GM23338 (cell line): ENCODE data around the gene CAMTA1. TPM values are rescaled to one million over a fixed set of nuclear protein-coding genes. Genes with fewer than 3 reads are reported as not detected.

Experiments
- ATAC-seq: fragments of 200-7000 bp; cut with Tn5 transposase; 3 replicates; pipeline ENCODE4 v1.9.1; 2020
- DNase-seq: peaks from one replicate; pipeline ENCODE4 v3.0.0-alpha.2; 2015; ENCODE audit warnings: low spot score
- H2AFZ ChIP-seq: fragments of 200-600 bp; sonication (generic); 2 replicates; pipeline ENCODE4 v1.8.0; 2016; ENCODE audit warnings: antibody characterized with exemption, mild to moderate bottlenecking, moderate library complexity
- H3F3A ChIP-seq: fragments of 200-600 bp; sonication (generic); replicated peaks from 2 replicates; pipeline ENCODE4 v1.8.0; 2017; ENCODE audit warnings: antibody characterized with exemption, mixed run types, low read depth
- H3K27ac ChIP-seq: fragments of 200-600 bp; sonication (generic); 2 replicates; pipeline ENCODE4 v1.6.1; 2016; ENCODE audit warnings: low read depth
- H3K27me3 ChIP-seq: fragments of 200-600 bp; sonication (generic); 2 replicates; pipeline ENCODE4 v1.8.0; 2016; ENCODE audit warnings: mild to moderate bottlenecking, mixed run types, moderate library complexity; ENCODE audit not compliant: insufficient read depth
- H3K36me3 ChIP-seq: fragments of 200-600 bp; sonication (generic); 2 replicates; pipeline ENCODE4 v1.8.0; 2016; ENCODE audit warnings: mild to moderate bottlenecking; ENCODE audit not compliant: insufficient read depth
- H3K4me1 ChIP-seq: fragments of 200-600 bp; sonication (generic); 2 replicates; pipeline ENCODE4 v1.8.0; 2016; ENCODE audit warnings: mild to moderate bottlenecking, moderate library complexity; ENCODE audit not compliant: insufficient read depth
- H3K4me2 ChIP-seq: fragments of 200-600 bp; sonication (generic); 2 replicates; pipeline ENCODE4 v1.7.1; 2017; ENCODE audit warnings: mixed run types
- H3K4me3 ChIP-seq: fragments of 200-600 bp; sonication (generic); 2 replicates; pipeline ENCODE4 v1.6.1; 2016; ENCODE audit warnings: mixed run types
- H3K79me2 ChIP-seq: fragments of 200-600 bp; sonication (generic); replicated peaks from 2 replicates; pipeline ENCODE4 v1.8.0; 2017; ENCODE audit warnings: mild to moderate bottlenecking; ENCODE audit not compliant: insufficient read depth
- H3K9me2 ChIP-seq: fragments of 200-600 bp; sonication (generic); 2 replicates; pipeline ENCODE4 v1.8.0; 2017; ENCODE audit not compliant: insufficient read depth
- H4K20me1 ChIP-seq: fragments of 200-600 bp; sonication (generic); replicated peaks from 2 replicates; pipeline ENCODE4 v1.8.0; 2017; ENCODE audit warnings: mild to moderate bottlenecking; ENCODE audit not compliant: insufficient read depth
- H3K27ac Mint-ChIP-seq: 2 replicates; pipeline ENCODE4 v1.8.0; 2020; ENCODE audit warnings: inconsistent platforms, mild to moderate bottlenecking, moderate library complexity, mixed read lengths
- H3K27me3 Mint-ChIP-seq: 3 replicates; pipeline ENCODE4 v1.8.0; 2022; ENCODE audit warnings: low read depth, mild to moderate bottlenecking, moderate library complexity, mixed read lengths, inconsistent platforms; ENCODE audit not compliant: insufficient read depth, poor library complexity
- H3K36me3 Mint-ChIP-seq: 3 replicates; pipeline ENCODE4 v1.8.0; 2021; ENCODE audit warnings: low read depth, mild to moderate bottlenecking, inconsistent platforms, moderate library complexity, mixed read lengths
- H3K4me1 Mint-ChIP-seq: 3 replicates; pipeline ENCODE4 v1.8.0; 2020; ENCODE audit warnings: mild to moderate bottlenecking, inconsistent platforms, mixed read lengths
- H3K4me3 Mint-ChIP-seq: 3 replicates; pipeline ENCODE4 v1.8.0; 2021; ENCODE audit warnings: moderate library complexity, mild to moderate bottlenecking, inconsistent platforms, mixed read lengths
- H3K9me3 Mint-ChIP-seq: 3 replicates; pipeline ENCODE4 v1.8.0; 2020; ENCODE audit warnings: moderate library complexity, mild to moderate bottlenecking, inconsistent platforms, mixed read lengths
- CREB1 ChIP-seq: fragments of 250-450 bp; sonication (Bioruptor Pico); IDR thresholded peaks from 2 replicates; pipeline ENCODE4 v1.5.0; 2020; ENCODE audit warnings: low read depth, mild to moderate bottlenecking, moderate library complexity
- ETS1 ChIP-seq: IDR thresholded peaks from 2 replicates; pipeline ENCODE4 v1.6.1; 2016; ENCODE audit warnings: antibody characterized with exemption
- EZH2 ChIP-seq: fragments of 200-600 bp; sonication (generic); IDR thresholded peaks from one replicate; pipeline ENCODE4 v1.8.0; 2017; ENCODE audit warnings: antibody characterized with exemption, mild to moderate bottlenecking, low read depth; ENCODE audit not compliant: unreplicated experiment
- EZH2phosphoT487 ChIP-seq: fragments of 200-600 bp; sonication (generic); IDR thresholded peaks from one replicate; pipeline ENCODE4 v1.8.1; 2018; ENCODE audit warnings: antibody characterized with exemption; ENCODE audit not compliant: unreplicated experiment
- JUNB ChIP-seq: IDR thresholded peaks from one replicate; pipeline ENCODE4 v1.6.1; 2016; ENCODE audit warnings: antibody characterized with exemption; ENCODE audit not compliant: unreplicated experiment
- NANOG ChIP-seq: IDR thresholded peaks from 2 replicates; pipeline ENCODE4 v1.6.1; 2016; ENCODE audit warnings: antibody characterized with exemption, borderline replicate concordance
- POLR2AphosphoS5 ChIP-seq: IDR thresholded peaks from 2 replicates; pipeline ENCODE4 v1.6.1; 2016; ENCODE audit warnings: antibody characterized with exemption, low read depth
- STAT1 ChIP-seq: IDR thresholded peaks from one replicate; pipeline ENCODE4 v1.6.1; 2016; ENCODE audit warnings: antibody characterized with exemption; ENCODE audit not compliant: unreplicated experiment
- ZNF114 ChIP-seq: fragments of 250-450 bp; sonication (Bioruptor Pico); IDR thresholded peaks from 2 replicates; pipeline ENCODE4 v1.5.0; 2020; ENCODE audit warnings: mild to moderate bottlenecking, moderate library complexity
- ZNF331 ChIP-seq: fragments of 250-450 bp; sonication (Bioruptor Pico); IDR thresholded peaks from 2 replicates; pipeline ENCODE4 v1.5.0; 2020; ENCODE audit warnings: low read depth, mild to moderate bottlenecking, moderate library complexity
- polyA plus RNA-seq: library from polyadenylated mRNA; unstranded; fragments of >200 nt; fragmentation: Nextera tagmentation; extraction: Ambion mirVana; gene quantifications from 2 replicates; pipeline ENCODE4 v1.2.1, GENCODE V29; 2016
- total RNA-seq: library from RNA; depleted of rRNA; stranded (reverse); fragments of >200 nt; shearing (Covaris generic); gene quantifications from 2 replicates; pipeline ENCODE4 v1.2.3, GENCODE V29; 2014
- TF ChIP-seq, protein P1 (sequence below), 2 experiments: fragments of 200-600 bp in 1 of 2; sonication (generic) in 1 of 2; conservative IDR thresholded peaks; 2 replicates each; pipeline versions ENCODE4 v1.5.1 to v1.6.1; 2016 to 2017; ENCODE audit warnings: antibody characterized with exemption in 2 of 2, low read depth in 2 of 2, mild to moderate bottlenecking in 2 of 2, moderate library complexity in 1 of 2
- TF ChIP-seq, protein P2 (sequence below): fragments of 250-450 bp; sonication (Bioruptor Pico); IDR thresholded peaks from 2 replicates; pipeline ENCODE4 v1.5.0; 2020; ENCODE audit warnings: mild to moderate bottlenecking, moderate library complexity

The CAMTA1 gene
- total and polyA plus RNA-seq, 2 experiments from 2014 or later: 115 to 519 TPM

DNA sequence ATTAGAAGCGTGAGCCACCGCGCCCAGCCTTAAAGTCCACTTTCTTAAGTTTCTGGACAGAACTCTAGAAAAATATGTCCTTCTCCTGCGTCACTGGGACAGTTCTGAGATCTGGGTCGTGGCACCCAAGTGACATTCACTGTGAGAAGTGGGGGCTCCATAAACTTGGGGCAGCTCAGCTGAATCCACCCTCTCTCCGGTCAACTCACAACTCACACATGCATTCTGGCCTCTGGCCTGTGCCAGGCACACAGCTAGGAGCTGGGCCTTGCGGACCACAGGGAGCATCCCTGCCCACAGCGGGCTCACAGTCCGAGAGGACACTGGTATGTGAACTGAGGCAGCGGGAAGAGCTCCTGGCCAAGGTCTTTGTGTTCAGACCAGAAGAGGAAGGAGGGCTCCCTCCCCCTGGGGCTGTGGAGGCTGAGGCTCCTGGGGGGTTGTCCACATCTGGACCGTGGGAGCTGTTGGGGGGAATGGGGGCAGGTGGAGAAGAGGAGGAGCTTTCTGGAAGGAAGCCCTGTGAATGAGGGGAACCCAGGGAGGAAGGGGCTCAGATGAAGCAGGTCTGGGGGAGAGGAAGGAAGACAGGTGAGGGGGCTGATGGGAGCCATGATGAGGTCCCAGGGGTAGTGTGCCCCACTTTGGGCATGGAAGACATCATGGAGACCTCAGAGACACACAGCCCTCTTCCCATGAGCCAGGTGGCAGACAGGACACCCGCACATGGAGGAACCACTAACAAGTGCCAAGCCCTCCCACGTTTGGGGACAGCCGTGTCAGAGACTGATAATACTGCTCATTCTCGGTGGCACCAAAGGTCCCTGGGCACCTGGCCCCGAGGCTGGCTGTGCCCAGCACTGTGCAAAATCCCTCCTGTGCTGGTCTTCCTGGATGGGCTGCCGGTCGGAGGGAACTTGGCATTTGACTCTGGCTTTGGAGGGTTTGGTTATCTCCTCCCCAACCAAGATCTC lies 794.9 kb downstream of the CAMTA1 start:
- H3K9me2 ChIP-seq: no peaks in the 10 kb centered on the region
- TF ChIP-seq EZH2phosphoT487 (no peak), NANOG (no peak), JUNB (no peak), CREB1 (CRISPR knock-in tag) (no peak), ZNF114 (no peak), EZH2 (no peak), STAT1 (no peak), POLR2AphosphoS5 (no peak), ZNF331 (CRISPR knock-in tag) (no peak), ETS1 (no peak)
- TF ChIP-seq, protein P1, sequence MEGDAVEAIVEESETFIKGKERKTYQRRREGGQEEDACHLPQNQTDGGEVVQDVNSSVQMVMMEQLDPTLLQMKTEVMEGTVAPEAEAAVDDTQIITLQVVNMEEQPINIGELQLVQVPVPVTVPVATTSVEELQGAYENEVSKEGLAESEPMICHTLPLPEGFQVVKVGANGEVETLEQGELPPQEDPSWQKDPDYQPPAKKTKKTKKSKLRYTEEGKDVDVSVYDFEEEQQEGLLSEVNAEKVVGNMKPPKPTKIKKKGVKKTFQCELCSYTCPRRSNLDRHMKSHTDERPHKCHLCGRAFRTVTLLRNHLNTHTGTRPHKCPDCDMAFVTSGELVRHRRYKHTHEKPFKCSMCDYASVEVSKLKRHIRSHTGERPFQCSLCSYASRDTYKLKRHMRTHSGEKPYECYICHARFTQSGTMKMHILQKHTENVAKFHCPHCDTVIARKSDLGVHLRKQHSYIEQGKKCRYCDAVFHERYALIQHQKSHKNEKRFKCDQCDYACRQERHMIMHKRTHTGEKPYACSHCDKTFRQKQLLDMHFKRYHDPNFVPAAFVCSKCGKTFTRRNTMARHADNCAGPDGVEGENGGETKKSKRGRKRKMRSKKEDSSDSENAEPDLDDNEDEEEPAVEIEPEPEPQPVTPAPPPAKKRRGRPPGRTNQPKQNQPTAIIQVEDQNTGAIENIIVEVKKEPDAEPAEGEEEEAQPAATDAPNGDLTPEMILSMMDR (conservative IDR thresholded peaks at IDR 0.05; ENCODE audit: low read depth in 2 of 2): no peak
- TF ChIP-seq, protein P2, sequence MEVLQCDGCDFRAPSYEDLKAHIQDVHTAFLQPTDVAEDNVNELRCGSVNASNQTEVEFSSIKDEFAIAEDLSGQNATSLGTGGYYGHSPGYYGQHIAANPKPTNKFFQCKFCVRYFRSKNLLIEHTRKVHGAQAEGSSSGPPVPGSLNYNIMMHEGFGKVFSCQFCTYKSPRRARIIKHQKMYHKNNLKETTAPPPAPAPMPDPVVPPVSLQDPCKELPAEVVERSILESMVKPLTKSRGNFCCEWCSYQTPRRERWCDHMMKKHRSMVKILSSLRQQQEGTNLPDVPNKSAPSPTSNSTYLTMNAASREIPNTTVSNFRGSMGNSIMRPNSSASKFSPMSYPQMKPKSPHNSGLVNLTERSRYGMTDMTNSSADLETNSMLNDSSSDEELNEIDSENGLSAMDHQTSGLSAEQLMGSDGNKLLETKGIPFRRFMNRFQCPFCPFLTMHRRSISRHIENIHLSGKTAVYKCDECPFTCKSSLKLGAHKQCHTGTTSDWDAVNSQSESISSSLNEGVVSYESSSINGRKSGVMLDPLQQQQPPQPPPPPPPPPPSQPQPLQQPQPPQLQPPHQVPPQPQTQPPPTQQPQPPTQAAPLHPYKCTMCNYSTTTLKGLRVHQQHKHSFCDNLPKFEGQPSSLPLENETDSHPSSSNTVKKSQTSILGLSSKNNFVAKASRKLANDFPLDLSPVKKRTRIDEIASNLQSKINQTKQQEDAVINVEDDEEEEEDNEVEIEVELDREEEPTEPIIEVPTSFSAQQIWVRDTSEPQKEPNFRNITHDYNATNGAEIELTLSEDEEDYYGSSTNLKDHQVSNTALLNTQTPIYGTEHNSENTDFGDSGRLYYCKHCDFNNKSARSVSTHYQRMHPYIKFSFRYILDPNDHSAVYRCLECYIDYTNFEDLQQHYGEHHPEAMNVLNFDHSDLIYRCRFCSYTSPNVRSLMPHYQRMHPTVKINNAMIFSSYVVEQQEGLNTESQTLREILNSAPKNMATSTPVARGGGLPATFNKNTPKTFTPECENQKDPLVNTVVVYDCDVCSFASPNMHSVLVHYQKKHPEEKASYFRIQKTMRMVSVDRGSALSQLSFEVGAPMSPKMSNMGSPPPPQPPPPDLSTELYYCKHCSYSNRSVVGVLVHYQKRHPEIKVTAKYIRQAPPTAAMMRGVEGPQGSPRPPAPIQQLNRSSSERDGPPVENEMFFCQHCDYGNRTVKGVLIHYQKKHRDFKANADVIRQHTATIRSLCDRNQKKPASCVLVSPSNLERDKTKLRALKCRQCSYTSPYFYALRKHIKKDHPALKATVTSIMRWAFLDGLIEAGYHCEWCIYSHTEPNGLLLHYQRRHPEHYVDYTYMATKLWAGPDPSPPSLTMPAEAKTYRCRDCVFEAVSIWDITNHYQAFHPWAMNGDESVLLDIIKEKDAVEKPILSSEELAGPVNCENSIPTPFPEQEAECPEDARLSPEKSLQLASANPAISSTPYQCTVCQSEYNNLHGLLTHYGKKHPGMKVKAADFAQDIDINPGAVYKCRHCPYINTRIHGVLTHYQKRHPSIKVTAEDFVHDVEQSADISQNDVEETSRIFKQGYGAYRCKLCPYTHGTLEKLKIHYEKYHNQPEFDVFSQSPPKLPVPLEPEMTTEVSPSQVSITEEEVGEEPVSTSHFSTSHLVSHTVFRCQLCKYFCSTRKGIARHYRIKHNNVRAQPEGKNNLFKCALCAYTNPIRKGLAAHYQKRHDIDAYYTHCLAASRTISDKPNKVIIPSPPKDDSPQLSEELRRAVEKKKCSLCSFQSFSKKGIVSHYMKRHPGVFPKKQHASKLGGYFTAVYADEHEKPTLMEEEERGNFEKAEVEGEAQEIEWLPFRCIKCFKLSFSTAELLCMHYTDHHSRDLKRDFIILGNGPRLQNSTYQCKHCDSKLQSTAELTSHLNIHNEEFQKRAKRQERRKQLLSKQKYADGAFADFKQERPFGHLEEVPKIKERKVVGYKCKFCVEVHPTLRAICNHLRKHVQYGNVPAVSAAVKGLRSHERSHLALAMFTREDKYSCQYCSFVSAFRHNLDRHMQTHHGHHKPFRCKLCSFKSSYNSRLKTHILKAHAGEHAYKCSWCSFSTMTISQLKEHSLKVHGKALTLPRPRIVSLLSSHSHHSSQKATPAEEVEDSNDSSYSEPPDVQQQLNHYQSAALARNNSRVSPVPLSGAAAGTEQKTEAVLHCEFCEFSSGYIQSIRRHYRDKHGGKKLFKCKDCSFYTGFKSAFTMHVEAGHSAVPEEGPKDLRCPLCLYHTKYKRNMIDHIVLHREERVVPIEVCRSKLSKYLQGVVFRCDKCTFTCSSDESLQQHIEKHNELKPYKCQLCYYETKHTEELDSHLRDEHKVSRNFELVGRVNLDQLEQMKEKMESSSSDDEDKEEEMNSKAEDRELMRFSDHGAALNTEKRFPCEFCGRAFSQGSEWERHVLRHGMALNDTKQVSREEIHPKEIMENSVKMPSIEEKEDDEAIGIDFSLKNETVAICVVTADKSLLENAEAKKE (CRISPR knock-in tag): no peak
- no peaks in the 10 kb centered on the region for H3K36me3 Mint-ChIP-seq

More for the DNA sequence above, 794.9 kb downstream of the CAMTA1 start:
- Histone ChIP-seq H3K27ac (no peak overlapping the region), H3K4me3 (no peak overlapping the region), H3K4me2 (no peak overlapping the region), H3F3A (no peaks in the 10 kb centered on the region), H3K27me3 (no peaks in the 10 kb centered on the region), H4K20me1 (no peaks in the 10 kb centered on the region), H3K79me2 (no peaks in the 10 kb centered on the region), H3K4me1 (no peaks in the 10 kb centered on the region), H3K36me3 (no peaks in the 10 kb centered on the region), H2AFZ (no peak overlapping the region)
- Mint-ChIP-seq H3K4me1 (no peaks in the 10 kb centered on the region), H3K27ac (no peak overlapping the region), H3K27me3 (peaks cover 13% of the 10 kb centered on the region), H3K9me3 (no peaks in the 10 kb centered on the region), H3K4me3 (no peak overlapping the region)
- DNase-seq: no peak
- ATAC-seq: no peak
